Stimulated activated CD8-positive, alpha-beta memory T cell treated with anti-CD3 and anti-CD28 coated beads, Interleukin-7, amount 100 ng/mL, for 4 hours (primary cell): Measurements from ENCODE around the gene NMNAT3.

ENCODE experiments used
- DNase-seq, 2 donors: peaks; one replicate each; pipeline ENCODE4 v3.0.0-alpha.2; 2020; ENCODE audit warnings: low read depth in 2 of 2

Gene NMNAT3

DNA sequence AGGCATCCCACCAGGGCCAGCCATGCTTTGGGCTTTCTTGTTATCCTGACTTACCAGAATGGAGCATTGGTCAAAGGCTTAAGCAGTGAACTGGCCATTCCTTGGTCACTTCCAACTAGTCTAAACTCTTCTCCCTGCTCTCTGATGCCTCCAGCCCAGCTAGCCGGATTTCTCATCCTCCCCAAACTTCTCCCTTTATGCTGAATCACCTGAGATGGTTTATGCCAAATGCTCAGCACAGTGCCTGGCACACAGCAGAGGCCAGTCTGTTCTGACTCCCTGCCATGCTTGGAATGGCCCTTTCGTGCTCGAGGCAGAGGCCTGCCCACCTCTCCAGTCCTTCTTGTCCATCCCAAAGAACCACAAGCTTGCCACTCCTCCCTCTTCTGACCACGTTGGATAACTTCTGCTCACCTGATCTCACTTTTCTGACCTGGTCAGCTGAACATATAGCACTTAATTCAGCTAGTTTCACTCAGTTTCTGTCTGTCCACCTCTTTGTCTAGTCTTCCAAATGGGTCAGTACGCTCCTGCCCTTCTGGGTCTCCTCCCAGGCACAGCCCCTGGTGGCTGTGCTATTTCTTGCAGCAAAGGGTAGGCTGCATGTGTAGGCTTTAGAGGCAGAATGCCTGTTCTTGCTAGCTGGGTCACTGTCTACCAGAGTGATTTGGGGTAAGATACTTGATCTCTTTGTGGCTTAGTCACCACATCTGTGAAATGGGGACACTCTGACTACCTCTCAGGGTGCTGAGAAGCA lies 136.1 kb downstream of the NMNAT3 start:
- DNase-seq = no peak

DNA sequence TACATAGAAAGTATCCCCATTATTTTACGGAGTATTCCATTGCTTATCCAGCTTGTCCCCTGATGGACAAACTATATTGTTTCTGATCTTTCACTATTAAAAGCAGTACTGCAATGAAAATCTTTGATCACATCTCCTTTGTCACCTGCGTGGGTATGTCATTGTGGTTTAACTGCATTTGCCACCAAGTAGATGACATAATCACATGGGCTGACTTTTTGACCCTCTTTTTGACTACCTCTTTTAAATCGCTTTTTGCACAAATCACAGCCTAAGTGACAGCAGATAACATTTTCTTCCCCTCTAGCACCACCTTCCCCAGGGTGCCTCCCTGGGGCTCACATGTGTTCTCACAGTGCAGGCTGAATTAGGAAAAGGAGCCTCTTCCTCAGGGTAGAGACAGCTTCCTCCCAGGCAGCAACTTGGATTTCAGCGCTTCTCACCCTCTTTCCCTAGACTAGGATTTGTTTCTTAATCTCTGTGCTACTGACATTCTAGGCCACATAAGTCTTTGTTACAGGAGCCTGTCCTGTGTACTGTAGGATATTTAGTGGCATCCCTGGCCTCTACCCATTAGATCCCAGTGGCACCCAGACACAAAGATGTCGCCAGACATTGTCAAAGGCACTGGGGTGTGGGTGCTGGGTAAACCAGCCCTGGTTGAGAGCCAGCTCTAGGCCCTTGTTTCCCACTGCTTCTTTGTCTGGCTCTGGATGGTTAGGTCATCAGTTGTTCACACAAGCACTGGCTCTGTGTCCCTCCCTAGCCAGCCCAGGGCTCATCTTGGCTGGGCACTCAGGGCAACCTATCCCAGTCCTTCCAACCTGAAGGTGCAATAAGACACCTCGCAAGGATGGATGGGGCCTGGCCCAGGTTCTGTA lies 136.9 kb downstream of the NMNAT3 start:
- no peak for DNase-seq

DNA sequence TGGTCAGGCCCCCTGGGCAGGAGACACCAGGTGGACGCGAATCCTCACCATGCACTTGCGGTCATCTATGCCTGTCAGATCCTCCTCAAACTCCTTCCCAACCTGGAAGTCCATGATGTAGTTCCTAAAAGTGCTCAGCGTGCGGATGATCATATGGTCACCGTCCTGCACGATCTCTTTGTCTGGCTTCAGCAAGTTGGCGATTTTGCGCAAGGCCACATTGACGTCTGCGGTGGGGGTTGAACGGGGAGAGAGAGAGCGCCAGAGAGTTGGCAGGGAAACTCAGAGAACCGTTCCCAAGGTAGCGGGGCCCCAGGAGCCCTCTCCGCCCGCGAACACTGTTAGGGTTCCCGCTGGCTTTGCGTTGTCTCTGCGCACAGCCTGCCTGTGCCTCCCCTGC lies 139.0 kb downstream of the NMNAT3 start:
- no peak for DNase-seq

DNA sequence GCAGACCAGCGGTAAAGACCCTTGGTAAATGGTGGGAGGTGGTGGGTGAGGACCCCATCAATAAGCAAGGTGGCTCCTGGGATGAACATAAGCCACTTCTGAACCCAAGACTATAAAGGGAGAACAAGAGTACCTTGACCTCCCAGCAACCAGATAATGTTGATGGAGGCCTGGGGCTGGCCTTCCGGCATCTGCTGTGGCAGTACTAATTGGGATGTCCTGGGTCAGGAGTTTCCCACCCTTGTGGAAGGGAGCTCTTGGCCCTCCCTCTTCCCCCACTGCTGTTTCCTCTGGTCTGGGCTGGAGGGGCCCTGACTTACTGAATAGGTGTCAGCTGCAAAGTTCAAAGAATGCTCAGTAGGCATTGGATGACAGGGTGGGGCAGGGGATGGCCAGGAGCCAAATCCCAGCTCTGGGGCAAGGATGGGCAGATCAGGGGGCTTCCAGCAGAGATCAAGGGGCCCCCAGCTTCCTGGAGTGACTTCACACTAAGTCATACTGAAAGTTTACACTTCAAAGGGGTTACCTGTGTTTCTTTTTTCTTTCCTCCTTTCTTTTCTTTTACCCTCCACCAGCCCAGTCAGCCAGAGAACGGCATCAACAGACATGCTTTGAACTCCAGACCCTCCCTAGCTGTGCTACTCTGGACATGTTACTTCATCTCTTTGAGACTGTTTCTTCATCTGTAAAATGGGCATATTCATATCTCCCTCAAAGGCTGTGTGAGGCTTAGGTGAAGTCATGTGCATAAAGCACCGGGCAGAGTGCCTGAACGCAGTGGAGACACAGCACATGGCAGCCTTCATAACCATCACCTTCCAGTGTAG lies 139.8 kb downstream of the NMNAT3 start:
- DNase-seq = no peak

DNA sequence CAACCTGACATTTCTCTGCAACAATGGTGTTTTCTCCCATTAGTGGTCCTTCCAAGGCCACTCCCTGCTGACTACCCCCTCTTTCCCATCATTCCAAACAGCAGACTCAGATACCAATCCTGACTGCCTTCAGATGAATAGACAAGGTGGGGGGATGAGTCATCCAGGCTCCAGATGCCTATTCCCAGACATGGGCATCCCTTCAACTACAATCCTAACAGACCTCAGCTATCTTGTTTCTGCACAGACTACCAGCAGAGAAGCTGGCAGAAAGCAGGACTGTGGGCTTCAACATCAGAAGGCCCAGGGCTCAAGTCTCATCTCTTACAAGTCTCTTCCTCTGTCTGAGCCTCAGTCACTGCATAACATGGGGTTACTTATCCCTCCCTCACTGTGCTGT lies 140.4 kb downstream of the NMNAT3 start:
- DNase-seq = no peak

DNA sequence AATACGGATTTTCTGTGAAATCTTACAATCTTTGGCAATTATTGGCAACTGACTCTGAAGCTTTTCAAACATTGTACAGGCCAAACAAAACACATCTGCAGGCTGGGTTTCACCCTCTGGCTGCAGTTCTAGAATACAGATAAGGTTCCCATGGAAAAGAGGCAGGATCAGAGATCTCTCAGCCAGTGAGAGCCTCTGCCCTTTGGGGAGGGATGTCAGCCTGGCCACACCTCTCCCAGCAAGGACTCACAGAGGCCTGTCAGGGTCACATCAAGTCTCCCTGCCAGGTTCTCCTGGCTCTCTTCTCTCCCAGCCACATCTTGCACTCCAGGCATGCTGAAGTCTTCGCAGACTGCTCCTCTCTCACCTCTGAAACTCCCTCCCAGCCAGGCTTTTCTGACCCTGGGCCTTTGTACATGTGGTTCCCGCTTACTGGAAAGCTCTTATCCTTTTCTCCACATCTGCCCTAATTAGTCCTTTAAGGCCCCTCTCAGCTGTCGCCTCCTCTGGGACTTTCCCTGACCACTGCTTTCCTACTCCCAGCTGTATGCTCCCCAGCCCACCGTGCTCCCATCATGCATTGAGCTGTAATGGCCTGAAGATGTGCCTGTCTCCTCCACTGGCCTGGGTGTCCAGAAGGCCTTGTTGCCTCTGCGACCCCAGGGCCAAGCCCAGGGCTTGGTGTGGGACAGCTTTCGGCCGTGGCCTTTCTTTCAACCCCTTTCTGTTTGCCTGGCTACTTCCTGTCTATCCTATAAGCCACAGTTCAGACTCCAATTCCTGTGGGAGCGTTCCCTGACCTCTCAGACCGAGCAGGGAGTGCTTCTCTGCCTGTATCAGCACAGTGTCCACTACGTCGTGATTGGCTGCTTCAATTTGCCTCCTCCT lies 142.5 kb downstream of the NMNAT3 start:
- DNase-seq = no peak

DNA sequence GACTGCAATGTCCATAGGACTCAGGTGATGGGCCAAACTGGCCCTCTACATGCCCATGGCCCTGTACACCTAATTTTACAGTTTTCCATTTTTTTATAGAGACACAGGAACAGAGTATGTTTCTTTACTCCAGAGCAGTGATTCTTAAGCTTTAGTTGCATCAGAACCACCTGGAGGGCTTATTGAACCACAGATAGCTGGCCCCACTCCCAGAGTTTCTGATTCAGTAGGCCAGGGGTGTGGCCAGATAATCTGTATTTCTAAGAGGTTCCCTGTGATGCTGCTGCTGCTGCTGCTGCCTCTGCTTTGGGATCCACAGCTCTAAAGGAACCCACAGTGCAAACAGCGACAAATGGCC lies 143.3 kb downstream of the NMNAT3 start:
- DNase-seq = no peak

DNA sequence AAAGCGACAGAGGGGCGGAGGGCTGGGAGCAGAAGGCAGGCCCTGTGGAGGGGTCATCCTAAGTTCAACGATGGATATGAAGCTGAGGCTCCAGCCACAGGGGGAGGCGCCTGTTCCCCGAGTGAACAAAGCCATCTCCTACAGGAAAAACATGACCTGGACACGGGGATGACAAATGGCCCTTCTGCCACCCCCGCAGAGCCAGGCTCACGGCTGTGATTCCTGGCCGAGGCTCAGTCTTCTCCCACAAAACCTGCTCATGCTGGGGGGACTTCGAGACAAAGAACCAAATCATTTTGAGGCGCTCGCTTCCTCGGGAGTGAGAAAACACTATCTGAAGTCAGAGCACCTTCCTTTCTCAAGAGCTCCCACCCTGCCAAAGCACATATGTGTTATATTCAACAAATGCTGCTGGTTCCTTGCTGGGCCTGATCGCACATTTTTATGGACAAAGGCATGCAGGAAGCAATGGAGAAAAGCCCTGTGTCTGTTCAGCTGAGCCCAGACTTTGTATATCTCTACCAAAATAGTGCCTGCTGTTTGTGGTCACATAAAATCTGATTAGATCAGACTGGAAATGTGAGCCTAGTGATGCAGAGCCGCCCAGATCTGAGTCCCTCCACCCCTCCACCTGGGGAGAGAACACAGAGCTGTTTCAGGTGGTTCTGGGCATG lies 143.9 kb downstream of the NMNAT3 start:
- DNase-seq = no peak

DNA sequence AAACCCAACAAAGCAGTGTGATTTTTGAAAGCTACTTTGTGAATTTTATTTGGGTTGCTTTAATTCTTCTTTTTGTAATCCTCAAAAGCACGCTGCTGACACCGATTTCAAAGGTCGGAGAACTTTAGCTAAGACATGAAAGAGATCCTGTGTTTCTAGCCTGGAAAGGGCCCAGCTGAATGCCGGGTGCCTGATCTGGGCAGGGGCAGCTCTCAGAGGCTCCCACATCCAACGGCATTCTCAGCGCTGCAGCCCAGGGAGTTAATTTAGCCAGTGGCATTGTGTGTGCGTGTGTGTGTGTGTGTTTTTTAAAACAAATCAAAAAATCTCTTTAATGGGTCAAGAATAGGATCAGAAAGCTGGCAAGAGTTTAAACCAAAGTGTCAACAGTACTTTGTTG lies 144.8 kb downstream of the NMNAT3 start:
- DNase-seq = no peak

DNA sequence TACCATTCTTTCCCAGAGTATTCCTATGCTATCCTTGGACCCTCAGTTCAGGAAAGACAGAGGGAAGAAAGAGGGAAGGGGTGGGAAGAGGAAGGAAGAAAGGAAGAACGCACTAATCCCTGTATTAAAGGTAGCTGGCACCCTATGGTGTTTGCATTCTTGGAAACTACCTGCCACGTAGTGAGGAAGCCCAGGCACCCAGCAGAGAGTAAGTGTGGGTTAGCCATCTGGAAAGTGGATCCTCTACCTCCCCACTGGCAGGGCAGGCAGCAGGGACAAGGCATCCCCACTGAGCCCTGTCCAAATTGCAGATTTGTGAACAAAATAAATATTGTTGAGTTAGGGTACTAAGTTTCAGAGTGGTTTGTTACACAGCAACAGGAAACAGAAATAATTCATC lies 147.1 kb downstream of the NMNAT3 start:
- DNase-seq = no peak

DNA sequence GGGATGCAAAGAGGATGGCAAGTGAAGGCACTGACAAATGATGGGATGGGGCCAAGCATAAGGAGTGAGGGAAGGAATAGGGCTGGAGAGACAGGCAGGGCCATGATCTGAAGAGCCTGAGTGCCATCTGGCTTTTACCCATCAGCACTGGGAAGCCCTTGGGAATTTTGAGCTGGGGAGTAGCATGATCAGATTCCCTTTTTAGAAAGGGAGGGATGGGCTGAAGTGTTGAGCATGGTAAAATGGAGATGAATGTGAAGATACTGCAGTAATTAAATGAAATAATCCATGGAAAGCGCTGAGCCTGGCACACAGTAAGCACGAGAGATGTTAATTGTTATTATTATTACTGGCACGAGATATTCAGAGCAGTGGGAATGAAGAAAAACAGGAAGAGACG lies 148.1 kb downstream of the NMNAT3 start:
- no peak for DNase-seq

DNA sequence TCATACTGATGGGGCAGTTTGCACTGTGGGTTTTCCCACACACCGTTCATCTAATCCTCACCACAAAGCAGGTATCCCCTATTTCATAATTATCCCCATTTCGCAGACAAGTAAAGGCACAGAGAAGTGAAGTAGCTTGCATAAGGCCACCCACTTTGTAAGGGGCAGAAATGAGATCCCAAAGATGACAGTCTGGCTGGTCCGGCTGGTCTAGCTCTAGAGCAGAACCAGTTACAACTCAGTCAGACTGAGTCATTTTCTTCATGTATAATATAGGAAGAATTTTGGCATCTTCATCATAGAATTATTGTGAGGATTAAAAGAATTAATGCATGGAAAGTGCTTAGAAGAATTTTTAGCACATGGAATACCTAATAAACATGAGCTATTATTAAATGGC lies 148.8 kb downstream of the NMNAT3 start:
- DNase-seq = no peak

DNA sequence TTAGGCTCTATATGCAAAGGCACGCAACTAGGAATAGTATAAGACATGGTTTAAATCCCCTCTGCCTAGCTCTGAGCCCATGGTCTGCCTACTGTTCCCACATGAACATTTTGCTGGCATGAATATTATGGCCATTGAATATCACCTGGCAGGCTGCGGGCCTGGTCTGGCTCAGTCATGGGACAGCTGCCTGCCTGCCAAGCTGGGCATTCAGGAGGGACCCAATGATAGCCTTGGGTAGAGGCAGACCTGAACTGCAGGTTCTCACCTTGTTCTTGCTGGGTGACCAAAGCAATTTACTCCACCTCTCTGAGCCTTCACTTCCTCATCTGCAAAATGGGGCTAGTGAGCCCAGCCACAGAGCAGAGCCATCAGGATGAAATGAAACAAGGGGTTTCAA lies 149.5 kb downstream of the NMNAT3 start:
- DNase-seq = no peak

DNA sequence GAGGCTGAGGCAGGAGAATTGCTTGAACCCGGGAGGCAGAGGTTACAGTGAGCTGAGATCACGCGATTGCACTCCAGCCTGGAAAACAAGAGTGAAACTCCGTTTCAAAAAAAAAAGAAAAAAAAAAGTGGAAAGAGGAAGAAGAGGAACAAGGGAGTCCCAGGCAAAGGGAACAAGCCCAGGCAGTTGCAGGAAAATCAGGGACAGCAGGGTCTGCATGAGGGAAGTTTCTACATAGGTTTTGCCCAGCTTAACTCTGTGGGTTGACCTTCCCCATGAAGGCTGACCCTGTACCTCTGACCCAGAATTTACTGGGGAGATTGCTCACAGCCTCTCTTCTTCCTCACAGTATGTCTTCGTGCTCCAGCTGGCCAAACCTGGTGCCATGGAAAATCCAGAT lies 150.5 kb downstream of the NMNAT3 start:
- DNase-seq = no peak

DNA sequence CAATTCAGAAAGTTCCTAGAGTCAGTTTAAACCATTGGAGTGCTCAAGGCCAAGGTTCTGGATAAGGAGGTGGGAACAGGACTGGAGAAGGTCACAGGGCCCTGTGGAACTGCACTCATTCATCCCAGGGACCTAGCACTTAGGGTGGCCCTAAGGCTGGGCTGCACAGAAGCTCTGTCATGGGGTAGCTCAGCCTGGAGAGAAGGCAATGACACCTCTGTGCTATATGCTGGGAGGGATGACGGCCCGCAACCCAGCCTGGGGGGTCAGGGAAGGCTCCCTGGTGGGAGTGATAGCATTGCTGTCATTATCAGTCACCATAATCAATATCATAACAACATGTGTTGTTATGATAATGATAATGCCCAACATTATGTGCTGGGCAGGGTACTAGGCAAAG lies 151.6 kb downstream of the NMNAT3 start:
- DNase-seq = no peak

DNA sequence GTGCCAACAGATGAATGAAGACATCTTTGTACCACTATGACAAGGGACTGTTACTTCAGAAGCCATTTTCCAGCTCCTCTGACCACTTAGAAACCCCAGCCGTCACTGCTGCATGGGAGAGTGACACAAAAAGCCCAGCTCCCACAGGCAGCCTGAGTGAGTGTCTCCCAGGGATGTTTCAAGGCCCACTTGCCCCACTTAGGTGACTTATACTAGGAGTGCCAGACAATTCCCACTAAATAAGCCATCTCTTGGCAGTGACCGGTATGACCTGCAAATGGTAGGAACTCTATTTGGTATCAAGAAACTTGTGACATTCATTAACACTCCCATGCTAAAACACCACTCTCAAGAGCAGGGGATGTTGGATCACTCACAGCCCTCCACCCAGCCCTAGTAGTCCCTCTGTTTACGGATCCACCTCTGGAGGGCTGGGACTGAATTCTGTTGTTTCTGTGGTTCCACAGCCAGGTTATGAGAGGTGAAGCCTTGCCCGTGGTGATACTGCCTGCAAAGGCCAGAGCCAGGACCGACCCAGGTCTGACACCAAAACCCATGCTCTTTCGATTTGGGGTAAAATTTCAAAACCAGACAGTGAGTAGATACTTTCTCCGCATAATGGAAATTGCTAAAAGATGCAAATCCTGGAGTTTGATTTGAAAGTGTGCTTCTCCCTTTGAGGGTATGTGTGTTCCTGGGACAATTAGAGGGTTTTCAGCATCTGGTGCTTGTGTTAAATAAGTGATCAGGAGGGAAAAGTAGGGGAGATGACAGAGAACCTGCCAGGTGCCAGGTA lies 152.7 kb downstream of the NMNAT3 start:
- no peak for DNase-seq

DNA sequence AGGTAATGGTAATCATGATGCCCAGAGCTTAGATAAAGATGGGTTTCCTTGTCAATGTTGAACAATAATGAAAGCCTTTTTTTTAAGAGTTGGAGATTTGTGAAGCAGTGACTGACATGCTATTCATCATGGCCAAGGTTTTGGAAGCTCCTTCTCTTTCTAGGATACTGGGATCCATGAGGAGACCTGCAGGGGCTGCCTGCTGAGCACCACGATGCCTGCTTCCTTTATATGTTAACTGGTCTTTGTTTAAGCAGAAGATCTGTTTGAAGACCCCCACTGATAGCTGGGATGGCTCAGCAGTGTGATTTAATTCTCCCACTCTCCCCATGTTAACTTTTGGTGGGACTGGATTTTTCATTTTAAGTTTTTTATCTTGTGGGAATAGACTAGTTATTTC lies 154.1 kb downstream of the NMNAT3 start:
- DNase-seq = no peak

DNA sequence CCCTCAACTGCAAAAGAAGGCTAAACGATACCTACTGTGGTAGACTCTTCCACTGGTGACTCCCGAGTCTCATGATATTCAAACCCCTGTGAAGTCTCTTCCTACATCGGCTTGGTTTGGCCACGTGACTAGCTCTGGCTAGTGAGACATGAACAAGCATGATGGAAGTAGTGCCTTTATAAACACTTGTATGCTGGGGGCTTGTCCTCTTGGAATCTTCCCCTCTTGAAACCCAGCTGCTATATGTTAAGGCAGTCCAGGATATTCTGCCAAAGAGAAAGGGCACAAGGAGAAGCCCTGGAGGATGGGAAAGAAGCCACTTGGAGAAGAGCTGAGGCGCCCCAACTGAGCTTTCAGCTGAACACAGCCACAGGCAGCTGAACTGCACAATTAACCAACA lies 154.6 kb downstream of the NMNAT3 start:
- DNase-seq = no peak

DNA sequence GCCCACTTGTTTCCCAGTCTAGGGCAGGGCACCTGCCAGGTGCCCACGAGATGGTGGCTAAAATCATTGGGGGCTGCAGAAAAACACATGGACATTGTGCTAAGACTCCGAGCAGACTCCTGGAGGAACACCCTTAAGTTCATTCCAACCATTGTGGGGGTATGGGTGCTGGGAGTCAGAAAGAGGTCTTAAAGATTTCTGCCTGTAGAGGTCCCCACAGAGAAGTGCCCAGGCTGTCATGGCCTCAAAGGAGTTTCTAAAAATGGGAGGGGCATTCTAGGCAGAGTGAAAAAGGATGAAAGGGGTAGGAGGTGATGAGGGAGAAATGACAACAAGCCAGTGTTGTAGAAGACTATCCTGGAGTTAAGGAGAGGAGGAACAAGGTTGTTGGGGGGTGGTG lies 155.4 kb downstream of the NMNAT3 start:
- no peak for DNase-seq

DNA sequence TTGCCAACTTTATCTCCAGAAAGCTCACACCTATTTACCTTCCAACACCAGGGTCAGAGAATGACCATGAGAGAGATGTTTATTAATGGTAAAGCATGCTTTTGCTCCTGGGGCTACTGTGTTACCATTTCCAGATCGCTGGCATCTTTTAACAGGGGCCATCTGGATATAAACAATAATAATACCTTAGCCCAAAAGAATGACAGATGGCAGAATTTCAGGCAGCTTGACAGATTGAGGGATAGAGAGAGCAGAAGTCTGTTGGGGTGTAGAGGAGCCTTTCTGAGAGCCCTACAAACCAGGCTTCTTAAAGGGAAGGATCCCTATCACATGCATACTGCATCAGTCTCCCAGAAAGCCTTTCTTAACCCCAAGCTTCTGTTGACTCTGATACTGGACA lies 156.0 kb downstream of the NMNAT3 start:
- no peak for DNase-seq
